Neutrophil (primary cell): ENCODE data around the gene PKN1.

ENCODE experiments used
- H3K27ac ChIP-seq: fragments of 200-600 bp; sonication (generic); 2 replicates; pipeline ENCODE4 v1.5.1; 2016; ENCODE audit warnings: mild to moderate bottlenecking, moderate library complexity
- H3K27me3 ChIP-seq: fragments of 200-600 bp; sonication (generic); 2 replicates; pipeline ENCODE4 v1.6.0; 2016; ENCODE audit warnings: mild to moderate bottlenecking
- H3K36me3 ChIP-seq: fragments of 200-600 bp; sonication (generic); 2 replicates; pipeline ENCODE4 v1.5.1; 2017
- H3K4me1 ChIP-seq, 2 experiments: fragments of 200-600 bp in 1 of 2; sonication (generic) in 1 of 2; 1 replicate in 1 of 2; 2 replicates in 1 of 2; pipeline versions ENCODE4 v1.5.1 to v1.6.1; 2013 to 2016; ENCODE audit warnings: low read depth in 1 of 2, low read length in 1 of 2, mild to moderate bottlenecking in 1 of 2, moderate library complexity in 1 of 2; ENCODE audit not compliant: control insufficient read depth in 1 of 2, insufficient read depth in 1 of 2
- H3K4me3 ChIP-seq, 2 experiments: fragments of 200-600 bp in 1 of 2; sonication (generic) in 1 of 2; 1 replicate in 1 of 2; 2 replicates in 1 of 2; pipeline ENCODE4 v1.5.1; 2013 to 2016; ENCODE audit warnings: low read depth in 1 of 2, low read length in 1 of 2, mild to moderate bottlenecking in 1 of 2, moderate library complexity in 1 of 2
- H3K9me3 ChIP-seq: fragments of 200-600 bp; sonication (generic); 2 replicates; pipeline ENCODE4 v1.5.1; 2016
- CTCF ChIP-seq: fragments of 200-600 bp; sonication (generic); IDR thresholded peaks from 2 replicates; pipeline ENCODE4 v1.5.1; 2016; ENCODE audit warnings: antibody characterized with exemption

The PKN1 gene

GRCh38 chr19:14477418-14478112 lies 44.5 kb downstream of the PKN1 start:
- TF ChIP-seq CTCF: no peak

GRCh38 chr19:14478113-14478545 lies 45.0 kb downstream of the PKN1 start:
- TF ChIP-seq CTCF: no peak
- H3K4me3 ChIP-seq: no peak overlapping the region
- no peaks in the 10 kb centered on the region for H3K9me3 ChIP-seq
- peaks cover 37 to 39% of the 10 kb centered on the region in 2 experiments for H3K4me1 ChIP-seq
- peaks cover 45% of the 10 kb centered on the region for H3K27me3 ChIP-seq
- no peaks in the 10 kb centered on the region for H3K36me3 ChIP-seq
- no peak overlapping the region for H3K27ac ChIP-seq

More at GRCh38 chr19:14477418-14478112, 44.5 kb downstream of the PKN1 start:
- Histone ChIP-seq H3K27ac (no peak overlapping the region), H3K9me3 (no peaks in the 10 kb centered on the region), H3K4me1 (peaks cover 42 to 45% of the 10 kb centered on the region in 2 experiments), H3K36me3 (no peaks in the 10 kb centered on the region), H3K27me3 (peaks cover 51% of the 10 kb centered on the region), H3K4me3 (no peak overlapping the region)

- peaks cover 32% of the 10 kb centered on the region for H3K27me3 ChIP-seq
- no peaks in the 10 kb centered on the region for H3K36me3 ChIP-seq
- TF ChIP-seq CTCF: no peak
Observed at GRCh38 chr19:14479309-14479974, 46.3 kb downstream of the PKN1 start.

GRCh38 chr19:14479975-14480699 lies 47.0 kb downstream of the PKN1 start:
- Histone ChIP-seq H3K9me3 (no peaks in the 10 kb centered on the region), H3K4me1 (peaks cover 24 to 25% of the 10 kb centered on the region in 2 experiments), H3K4me3 (peak overlapping the region in 1 of 2 experiments; percentile 28), H3K27ac (no peak overlapping the region), H3K36me3 (no peaks in the 10 kb centered on the region), H3K27me3 (peaks cover 25% of the 10 kb centered on the region)
- TF ChIP-seq CTCF: peak; percentile 92

More at GRCh38 chr19:14479309-14479974, 46.3 kb downstream of the PKN1 start:
- Histone ChIP-seq H3K9me3 (no peaks in the 10 kb centered on the region), H3K4me1 (peaks cover 29% of the 10 kb centered on the region in 2 experiments), H3K4me3 (peak overlapping the region in 1 of 2 experiments; percentile 28), H3K27ac (no peak overlapping the region)

- H3K36me3 ChIP-seq: no peaks in the 10 kb centered on the region
- no peaks in the 10 kb centered on the region for H3K9me3 ChIP-seq
- peaks cover 21 to 22% of the 10 kb centered on the region in 2 experiments for H3K4me1 ChIP-seq
- H3K27me3 ChIP-seq: peaks cover 19% of the 10 kb centered on the region
- no peak overlapping the region for H3K27ac ChIP-seq
- TF ChIP-seq CTCF: no peak
- no peak overlapping the region for H3K4me3 ChIP-seq
Observed at GRCh38 chr19:14480700-14481079, 47.6 kb downstream of the PKN1 start.
